Measurements from ENCODE around the gene TXNL1.

The TXNL1 gene

DNA sequence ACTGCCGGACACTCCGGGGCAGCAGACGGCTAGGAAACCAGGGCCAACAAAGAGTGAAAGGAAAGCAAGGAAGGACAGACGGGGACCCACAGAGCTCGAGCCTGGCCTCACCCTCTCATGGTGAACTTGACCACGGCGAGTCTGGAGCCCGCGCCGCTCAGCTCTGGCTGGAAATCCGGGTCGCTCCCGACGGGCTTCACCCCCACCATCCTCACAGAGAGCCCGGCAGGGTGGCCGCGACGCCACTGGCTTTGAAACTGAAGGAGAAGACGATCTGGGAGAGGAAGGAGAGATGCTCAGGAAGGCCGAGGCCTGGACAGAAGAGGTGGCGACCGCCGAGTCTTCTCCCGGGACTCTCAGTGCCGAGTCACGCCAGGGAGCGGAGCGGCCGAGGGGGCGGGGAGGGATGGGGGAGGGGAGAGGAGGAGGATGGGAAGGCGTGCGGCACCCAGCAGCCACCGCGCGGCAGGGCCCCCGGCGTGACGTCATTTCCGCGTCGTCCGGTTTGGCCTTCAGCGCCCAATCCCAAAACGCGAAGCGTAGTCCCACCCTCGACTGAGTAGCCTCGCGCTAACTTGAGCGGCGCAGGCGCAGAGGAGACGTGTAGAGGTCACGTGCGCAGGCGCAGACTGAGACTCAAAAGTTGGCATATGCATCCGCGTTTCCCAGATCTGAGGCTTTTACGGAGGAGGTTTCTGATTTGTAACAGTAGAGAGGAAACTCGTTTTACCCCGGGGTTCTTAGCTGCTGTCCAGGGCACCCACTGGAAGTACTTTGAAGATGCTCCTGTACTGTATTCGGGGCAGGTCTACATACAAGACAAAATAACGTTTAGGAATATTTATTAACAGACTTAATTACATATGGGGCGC, at the start of gene TXNL1:
Gene TXNL1 (minus strand): TSS at position 361 of the 872 bp plus-strand sequence. CDS start 152 bp downstream, at position 209.
- DNase-seq (ENCODE audit: low read depth) = peak; percentile 99
- peak within 1 kb of the TSS; percentile 87 for H3K4me3 ChIP-seq (ENCODE audit: low read depth, low read length)
- TF ChIP-seq, protein P1, sequence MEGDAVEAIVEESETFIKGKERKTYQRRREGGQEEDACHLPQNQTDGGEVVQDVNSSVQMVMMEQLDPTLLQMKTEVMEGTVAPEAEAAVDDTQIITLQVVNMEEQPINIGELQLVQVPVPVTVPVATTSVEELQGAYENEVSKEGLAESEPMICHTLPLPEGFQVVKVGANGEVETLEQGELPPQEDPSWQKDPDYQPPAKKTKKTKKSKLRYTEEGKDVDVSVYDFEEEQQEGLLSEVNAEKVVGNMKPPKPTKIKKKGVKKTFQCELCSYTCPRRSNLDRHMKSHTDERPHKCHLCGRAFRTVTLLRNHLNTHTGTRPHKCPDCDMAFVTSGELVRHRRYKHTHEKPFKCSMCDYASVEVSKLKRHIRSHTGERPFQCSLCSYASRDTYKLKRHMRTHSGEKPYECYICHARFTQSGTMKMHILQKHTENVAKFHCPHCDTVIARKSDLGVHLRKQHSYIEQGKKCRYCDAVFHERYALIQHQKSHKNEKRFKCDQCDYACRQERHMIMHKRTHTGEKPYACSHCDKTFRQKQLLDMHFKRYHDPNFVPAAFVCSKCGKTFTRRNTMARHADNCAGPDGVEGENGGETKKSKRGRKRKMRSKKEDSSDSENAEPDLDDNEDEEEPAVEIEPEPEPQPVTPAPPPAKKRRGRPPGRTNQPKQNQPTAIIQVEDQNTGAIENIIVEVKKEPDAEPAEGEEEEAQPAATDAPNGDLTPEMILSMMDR (IDR thresholded peaks at IDR 0.05; ENCODE audit: insufficient read depth, low read depth, low read length, missing control alignments) = no peak

DNA sequence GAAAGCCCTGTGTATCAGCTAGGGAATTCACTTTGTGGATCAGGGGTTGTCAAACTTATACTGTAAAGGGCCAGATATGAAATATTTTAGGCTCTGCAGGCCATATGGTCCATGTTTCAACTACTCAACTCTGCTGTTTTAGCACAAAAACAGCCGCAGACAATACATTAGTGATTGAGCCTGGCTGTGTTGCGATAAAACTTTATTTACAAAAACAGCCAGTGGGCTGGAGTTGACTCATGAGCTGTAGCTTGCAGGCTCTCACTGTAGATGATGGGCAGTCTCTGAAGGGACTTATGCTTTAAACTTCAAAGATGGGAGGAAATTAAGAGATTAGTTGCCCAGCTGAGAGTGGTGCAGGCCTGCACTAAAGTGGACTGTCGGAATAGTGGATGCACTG, 45.9 kb upstream of the TXNL1 start:
- TF ChIP-seq, protein P1 (IDR thresholded peaks at IDR 0.05; ENCODE audit: insufficient read depth, low read depth, low read length, missing control alignments) = no peak

DNA sequence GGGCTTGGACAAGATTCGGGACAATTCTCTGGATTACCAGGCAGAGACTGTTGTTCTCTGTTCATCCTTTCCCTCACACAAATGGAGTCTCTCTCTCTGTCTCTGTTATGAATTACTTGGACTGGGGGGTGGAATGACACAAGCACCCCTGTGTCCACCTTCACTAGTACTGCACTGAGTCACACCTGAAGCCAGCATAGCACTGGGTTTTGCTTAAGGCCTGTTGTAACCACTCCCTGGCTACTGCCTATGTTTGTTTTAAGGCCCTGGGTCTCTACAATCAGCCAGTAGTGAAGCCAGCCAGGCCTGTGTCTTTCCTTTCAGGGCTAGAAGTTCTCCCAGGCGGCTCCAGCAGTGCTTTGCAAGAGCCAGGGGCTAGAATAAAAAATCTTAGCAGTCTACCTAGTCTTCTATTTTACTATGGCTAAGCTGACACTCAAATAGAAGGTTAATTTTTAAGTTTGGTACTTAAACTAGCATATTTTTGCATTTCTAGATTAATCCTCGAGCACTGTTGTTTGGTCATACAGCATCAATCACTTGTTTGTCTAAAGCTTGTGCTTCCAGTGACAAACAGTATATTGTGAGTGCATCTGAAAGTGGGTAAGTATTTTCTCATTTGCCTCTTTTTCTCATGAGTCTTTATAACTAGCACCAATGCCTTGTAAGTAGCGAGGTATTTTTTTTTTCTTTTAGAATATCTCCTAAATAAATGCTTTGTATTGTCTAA, 40.6 kb upstream of the TXNL1 start:
- no peak for DNase-seq (ENCODE audit: low read depth)
- TF ChIP-seq, protein P1 (IDR thresholded peaks at IDR 0.05; ENCODE audit: insufficient read depth, low read depth, low read length, missing control alignments) = no peak
- no peak overlapping the region for H3K4me3 ChIP-seq (ENCODE audit: low read depth, low read length)

More for the DNA sequence above, 45.9 kb upstream of the TXNL1 start:
- DNase-seq (ENCODE audit: low read depth) = no peak
- H3K4me3 ChIP-seq (ENCODE audit: low read depth, low read length) = no peak overlapping the region

DNA sequence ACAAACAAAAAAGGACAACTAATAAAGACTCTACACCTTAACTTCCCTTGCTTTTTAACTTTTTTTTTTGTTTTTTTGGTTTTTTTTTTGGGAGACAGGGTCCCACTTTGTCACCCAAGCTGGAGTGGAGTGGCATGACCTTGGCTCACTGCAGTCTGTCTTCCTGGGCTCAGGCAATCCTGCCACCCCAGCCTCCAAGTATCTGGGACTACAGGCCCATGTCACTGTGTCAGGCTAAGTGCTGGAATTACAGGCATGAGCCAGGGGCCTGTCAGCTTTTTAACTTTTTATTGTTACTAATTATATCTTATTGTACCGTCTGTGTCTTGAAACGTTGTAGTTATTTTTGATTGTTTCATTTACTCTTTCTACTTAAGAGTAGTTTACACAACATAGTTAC, 38.2 kb upstream of the TXNL1 start:
- no peak overlapping the region for H3K4me3 ChIP-seq (ENCODE audit: low read depth, low read length)
- DNase-seq (ENCODE audit: low read depth) = no peak
- TF ChIP-seq, protein P1 (IDR thresholded peaks at IDR 0.05; ENCODE audit: insufficient read depth, low read depth, low read length, missing control alignments) = no peak

DNA sequence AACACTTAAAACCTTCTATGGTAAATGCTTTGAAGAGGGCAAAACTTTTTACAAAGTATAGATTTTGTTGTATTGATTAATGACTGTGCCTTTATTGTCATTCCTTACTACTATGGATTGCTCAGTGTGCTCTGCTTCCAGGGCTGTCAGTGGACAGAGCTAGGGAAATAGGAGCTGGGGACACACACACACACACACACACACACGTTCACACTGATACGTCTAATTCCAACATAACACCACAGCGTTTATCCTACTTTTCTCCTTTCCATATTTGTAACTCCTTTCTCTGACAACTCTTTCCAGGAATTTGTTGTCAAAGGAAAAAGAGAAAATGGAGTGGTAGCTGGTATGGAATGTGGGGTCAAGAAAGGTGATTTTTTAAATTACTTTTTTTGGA, 34.6 kb upstream of the TXNL1 start:
- no peak for DNase-seq (ENCODE audit: low read depth)
- no peak overlapping the region for H3K4me3 ChIP-seq (ENCODE audit: low read depth, low read length)
- TF ChIP-seq, protein P1 (IDR thresholded peaks at IDR 0.05; ENCODE audit: insufficient read depth, low read depth, low read length, missing control alignments) = no peak

DNA sequence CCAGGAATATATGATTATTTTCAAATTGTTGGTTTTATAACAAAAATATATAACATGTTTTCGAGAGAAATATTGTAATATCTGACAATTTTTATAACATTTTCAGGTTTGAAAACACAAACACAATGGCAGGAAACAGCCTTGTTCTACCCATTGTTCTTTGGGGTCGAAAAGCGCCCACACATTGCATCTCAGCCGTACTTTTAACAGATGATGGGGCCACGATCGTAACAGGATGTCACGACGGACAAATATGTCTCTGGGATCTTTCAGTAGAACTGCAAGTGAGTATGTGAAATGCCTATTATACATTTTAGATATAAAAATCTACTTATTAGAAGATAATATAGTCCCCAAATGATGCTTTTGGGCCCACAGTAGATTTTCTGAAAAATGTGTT, 34.0 kb upstream of the TXNL1 start:
- no peak for DNase-seq (ENCODE audit: low read depth)
- TF ChIP-seq, protein P1 (IDR thresholded peaks at IDR 0.05; ENCODE audit: insufficient read depth, low read depth, low read length, missing control alignments) = no peak
- H3K4me3 ChIP-seq (ENCODE audit: low read depth, low read length) = no peak overlapping the region

Measured in GM12865 (cell line).